ENCODE measurements around the gene CCDC15. TPM values are rescaled to one million over a fixed set of nuclear protein-coding genes. Genes with fewer than 3 reads are reported as not detected.

The CCDC15 gene
- total RNA-seq, result 0.66 and 7.9 TPM in 2 replicates

GRCh38 chr11:124953753-124954589 lies at the start of gene CCDC15:
Gene CCDC15 (plus strand): TSS chr11:124954202. CDS start chr11:124954733, 531 bp downstream.

GRCh38 chr11:124918950-124919349 lies 35.1 kb upstream of the CCDC15 start, which contains the start of gene HEPN1:
Gene HEPN1 (plus strand): TSS chr11:124919250.

GRCh38 chr11:124935548-124936514 lies 18.2 kb upstream of the CCDC15 start, which contains the start of gene HEPACAM:
Gene HEPACAM (minus strand): TSS chr11:124936047. CDS start chr11:124936006, 41 bp downstream.

GRCh38 chr11:125062931-125063428 lies 109.0 kb downstream of the CCDC15 start, which contains the start of gene SLC37A2:
Gene SLC37A2 (plus strand): TSS chr11:125063305. CDS start chr11:125063368, 63 bp downstream.

Other genes starting within 250 kb of the CCDC15 start
- 2.3 TPM in 1 of 2 replicates, not detected in the other for gene NRGN, start 214.3 kb upstream of the CCDC15 start, total RNA-seq
- gene VSIG2, start 201.9 kb upstream of the CCDC15 start, total RNA-seq, result not detected in 2 replicates
- gene ESAM, start 191.9 kb upstream of the CCDC15 start, total RNA-seq, result 0.22 and 2.7 TPM in 2 replicates
- gene MSANTD2, start 153.8 kb upstream of the CCDC15 start, total RNA-seq, result 5.9 and 25.6 TPM in 2 replicates
- 9.0 and 11.2 TPM in 2 replicates for gene ROBO3, start 88.8 kb upstream of the CCDC15 start, total RNA-seq
- gene ROBO4, start 56.3 kb upstream of the CCDC15 start, total RNA-seq, result 0.88 and 2.7 TPM in 2 replicates
- gene HEPN1, start 35.0 kb upstream of the CCDC15 start, total RNA-seq, result not detected in 2 replicates
- under 0.01 TPM in 1 of 2 replicates, not detected in the other for gene HEPACAM, start 18.2 kb upstream of the CCDC15 start, total RNA-seq
- 0.88 and 13.0 TPM in 2 replicates for gene SLC37A2, start 109.1 kb downstream of the CCDC15 start, total RNA-seq
- gene TMEM218, start 157.4 kb downstream of the CCDC15 start, total RNA-seq, result 22.8 and 33.2 TPM in 2 replicates
- gene PKNOX2, start 210.5 kb downstream of the CCDC15 start, total RNA-seq, result 2.8 and 7.7 TPM in 2 replicates

Data from placental pericyte (primary cell).